ENCODE measurements around the gene SPINK4. TPM values are rescaled to one million over a fixed set of nuclear protein-coding genes. Genes with fewer than 3 reads are reported as not detected.

SPINK4 gene
- total RNA-seq, 1 donor from 2014 or later = not detected

DNA sequence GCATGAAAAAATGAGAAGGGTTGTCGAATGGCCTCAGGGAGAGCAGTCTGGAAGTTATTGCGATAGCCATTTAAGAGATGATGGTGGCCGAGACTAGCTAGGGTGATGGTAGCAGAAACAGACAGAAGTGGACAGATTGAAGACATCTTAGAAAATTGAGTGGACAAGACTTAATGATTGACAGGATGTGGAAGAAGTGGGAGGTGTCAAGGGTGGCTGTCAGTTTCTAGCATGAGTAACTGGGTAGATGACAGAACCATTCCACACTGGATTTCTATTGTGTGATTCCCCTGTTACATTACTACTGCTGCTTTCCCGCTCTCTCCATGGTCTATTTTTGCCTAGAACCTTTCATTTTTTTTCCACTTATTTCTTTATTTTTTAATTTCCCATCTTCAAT, 37.5 kb downstream of the SPINK4 start:
- Histone ChIP-seq H3K27ac (no peak overlapping the region), H3K4me1 (no peaks in the 10 kb centered on the region), H3K4me2 (no peak overlapping the region), H3K79me2 (ENCODE audit: low read depth) (no peaks in the 10 kb centered on the region), H3K27me3 (no peaks in the 10 kb centered on the region), H3K9me3 (ENCODE audit: low read depth) (no peaks in the 10 kb centered on the region), H3K9ac (no peak overlapping the region), H3F3A (ENCODE audit: low read depth) (no peaks in the 10 kb centered on the region), H3K36me3 (peaks cover 8% of the 10 kb centered on the region), H3K4me3 (no peak overlapping the region), H2AFZ (replicated peaks) (no peak overlapping the region), H4K20me1 (ENCODE audit: low read depth) (no peaks in the 10 kb centered on the region)
- H3K9me3 Mint-ChIP-seq = no peaks in the 10 kb centered on the region
- no peak for TF ChIP-seq EZH2 (IDR thresholded peaks at IDR 0.05)
- no peak for TF ChIP-seq EZH2phosphoT487 (IDR thresholded peaks at IDR 0.05)
- TF ChIP-seq, protein P1, sequence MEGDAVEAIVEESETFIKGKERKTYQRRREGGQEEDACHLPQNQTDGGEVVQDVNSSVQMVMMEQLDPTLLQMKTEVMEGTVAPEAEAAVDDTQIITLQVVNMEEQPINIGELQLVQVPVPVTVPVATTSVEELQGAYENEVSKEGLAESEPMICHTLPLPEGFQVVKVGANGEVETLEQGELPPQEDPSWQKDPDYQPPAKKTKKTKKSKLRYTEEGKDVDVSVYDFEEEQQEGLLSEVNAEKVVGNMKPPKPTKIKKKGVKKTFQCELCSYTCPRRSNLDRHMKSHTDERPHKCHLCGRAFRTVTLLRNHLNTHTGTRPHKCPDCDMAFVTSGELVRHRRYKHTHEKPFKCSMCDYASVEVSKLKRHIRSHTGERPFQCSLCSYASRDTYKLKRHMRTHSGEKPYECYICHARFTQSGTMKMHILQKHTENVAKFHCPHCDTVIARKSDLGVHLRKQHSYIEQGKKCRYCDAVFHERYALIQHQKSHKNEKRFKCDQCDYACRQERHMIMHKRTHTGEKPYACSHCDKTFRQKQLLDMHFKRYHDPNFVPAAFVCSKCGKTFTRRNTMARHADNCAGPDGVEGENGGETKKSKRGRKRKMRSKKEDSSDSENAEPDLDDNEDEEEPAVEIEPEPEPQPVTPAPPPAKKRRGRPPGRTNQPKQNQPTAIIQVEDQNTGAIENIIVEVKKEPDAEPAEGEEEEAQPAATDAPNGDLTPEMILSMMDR (IDR thresholded peaks at IDR 0.05) = no peak
- no peak for DNase-seq (ENCODE audit: low spot score)
- no peaks in the 10 kb centered on the region for H3K27me3 Mint-ChIP-seq (ENCODE audit: insufficient read depth, low read depth)
- H3K4me1 Mint-ChIP-seq = no peaks in the 10 kb centered on the region
- no peak overlapping the region for H3K4me3 Mint-ChIP-seq
- H3K36me3 Mint-ChIP-seq = peaks cover 8% of the 10 kb centered on the region
- H3K27ac Mint-ChIP-seq = no peak overlapping the region

DNA sequence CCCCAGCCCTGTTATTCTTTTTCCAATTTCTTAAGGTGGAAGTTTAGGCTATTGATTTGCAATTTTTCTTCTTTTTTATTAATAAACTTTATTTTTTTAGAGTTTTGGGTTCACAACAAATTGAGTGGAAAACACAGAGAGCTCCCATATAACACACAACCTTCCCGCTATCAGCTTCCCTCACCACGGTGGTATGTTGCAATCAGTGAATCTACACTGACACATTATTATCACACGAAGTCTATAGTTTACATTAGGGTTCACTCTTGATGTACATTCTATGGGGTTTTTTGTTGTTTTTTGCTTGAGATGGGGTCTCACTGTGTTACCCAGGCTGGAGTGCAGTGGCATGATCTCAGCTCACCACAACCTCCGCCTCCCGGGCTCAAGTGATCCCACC, 45.5 kb downstream of the SPINK4 start:
- no peak overlapping the region for H3K4me3 ChIP-seq
- no peak overlapping the region for H3K27ac Mint-ChIP-seq
- peaks cover 3% of the 10 kb centered on the region for H3K4me1 Mint-ChIP-seq
- no peak overlapping the region for H3K4me2 ChIP-seq
- DNase-seq (ENCODE audit: low spot score) = no peak
- H3K9me3 ChIP-seq (ENCODE audit: low read depth) = no peaks in the 10 kb centered on the region
- H3K36me3 Mint-ChIP-seq = no peaks in the 10 kb centered on the region
- H3K27me3 Mint-ChIP-seq (ENCODE audit: insufficient read depth, low read depth) = no peaks in the 10 kb centered on the region
- H2AFZ ChIP-seq (replicated peaks) = no peak overlapping the region
- H3K27me3 ChIP-seq = no peaks in the 10 kb centered on the region
- TF ChIP-seq EZH2 (IDR thresholded peaks at IDR 0.05) (no peak), EZH2phosphoT487 (IDR thresholded peaks at IDR 0.05) (no peak)
- TF ChIP-seq, protein P1 (IDR thresholded peaks at IDR 0.05) = no peak
- peaks cover 6% of the 10 kb centered on the region for H3K36me3 ChIP-seq
- H3K4me3 Mint-ChIP-seq = no peak overlapping the region
- H4K20me1 ChIP-seq (ENCODE audit: low read depth) = no peaks in the 10 kb centered on the region
- H3F3A ChIP-seq (ENCODE audit: low read depth) = peaks cover 13% of the 10 kb centered on the region
- no peak overlapping the region for H3K27ac ChIP-seq
- no peak overlapping the region for H3K9ac ChIP-seq
- H3K9me3 Mint-ChIP-seq = no peaks in the 10 kb centered on the region
- H3K79me2 ChIP-seq (ENCODE audit: low read depth) = peaks cover 2% of the 10 kb centered on the region
- no peaks in the 10 kb centered on the region for H3K4me1 ChIP-seq

DNA sequence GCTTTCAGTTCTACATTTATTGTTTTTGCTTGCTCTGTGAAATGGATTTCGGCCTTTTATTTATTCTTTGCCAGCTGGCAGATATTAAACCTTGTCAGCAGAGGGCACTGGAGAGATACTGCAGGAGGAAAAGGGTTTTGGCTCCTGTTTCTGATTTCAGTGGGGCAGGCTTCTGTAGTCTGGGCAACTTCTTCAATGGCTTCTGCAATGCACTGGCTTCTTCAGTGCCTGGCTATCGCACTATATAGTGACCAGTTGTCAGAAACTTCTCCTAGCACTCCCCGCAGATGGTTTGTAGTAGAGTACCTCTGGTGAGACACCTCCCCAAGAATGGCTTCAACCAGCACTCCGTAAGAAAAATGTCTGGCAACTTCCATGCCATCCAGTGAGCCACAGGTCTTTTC, 47.1 kb downstream of the SPINK4 start:
- TF ChIP-seq EZH2 (IDR thresholded peaks at IDR 0.05) = no peak
- TF ChIP-seq EZH2phosphoT487 (IDR thresholded peaks at IDR 0.05) = no peak
- TF ChIP-seq, protein P1 (IDR thresholded peaks at IDR 0.05) = peak; percentile 70
- peak; percentile 65 for DNase-seq (ENCODE audit: low spot score)
- Histone ChIP-seq H2AFZ (replicated peaks) (no peak overlapping the region), H3K4me3 (no peak overlapping the region), H3K36me3 (no peaks in the 10 kb centered on the region), H4K20me1 (ENCODE audit: low read depth) (no peaks in the 10 kb centered on the region), H3K4me2 (no peak overlapping the region), H3K9me3 (ENCODE audit: low read depth) (no peaks in the 10 kb centered on the region), H3K79me2 (ENCODE audit: low read depth) (peaks cover 18% of the 10 kb centered on the region), H3F3A (ENCODE audit: low read depth) (peaks cover 13% of the 10 kb centered on the region), H3K27ac (no peak overlapping the region), H3K9ac (no peak overlapping the region), H3K4me1 (peaks cover 4% of the 10 kb centered on the region), H3K27me3 (no peaks in the 10 kb centered on the region)
- peaks cover 12% of the 10 kb centered on the region for H3K4me1 Mint-ChIP-seq
- H3K27ac Mint-ChIP-seq = no peak overlapping the region
- no peaks in the 10 kb centered on the region for H3K36me3 Mint-ChIP-seq
- no peak overlapping the region for H3K4me3 Mint-ChIP-seq
- H3K27me3 Mint-ChIP-seq (ENCODE audit: insufficient read depth, low read depth) = peaks cover 5% of the 10 kb centered on the region
- H3K9me3 Mint-ChIP-seq = no peaks in the 10 kb centered on the region
